SKM-1 treated with dmso at 0.1 percent for 144 hours (cell line): ENCODE results near the gene CRYM.
"Not testable (repeated sequence)": the region's sequence is repeated elsewhere in the genome, so short reads cannot be mapped to it uniquely, and the experiment has no call there.

Experiments used
- DNase-seq: peaks from one replicate; lab custom pipeline; 2025; ENCODE audit not compliant: unreplicated experiment; lab: John Stamatoyannopoulos, UW

Gene CRYM

GRCh38 chr16:21281698-21282389 is 3.8 kb upstream of the CRYM start:
- no peak for DNase-seq

GRCh38 chr16:21279501-21279900 is 1.4 kb upstream of the CRYM start:
- no peak for DNase-seq

GRCh38 chr16:21277045-21277926 is 804 bp downstream of the CRYM start:
- no peak for DNase-seq

DNA sequence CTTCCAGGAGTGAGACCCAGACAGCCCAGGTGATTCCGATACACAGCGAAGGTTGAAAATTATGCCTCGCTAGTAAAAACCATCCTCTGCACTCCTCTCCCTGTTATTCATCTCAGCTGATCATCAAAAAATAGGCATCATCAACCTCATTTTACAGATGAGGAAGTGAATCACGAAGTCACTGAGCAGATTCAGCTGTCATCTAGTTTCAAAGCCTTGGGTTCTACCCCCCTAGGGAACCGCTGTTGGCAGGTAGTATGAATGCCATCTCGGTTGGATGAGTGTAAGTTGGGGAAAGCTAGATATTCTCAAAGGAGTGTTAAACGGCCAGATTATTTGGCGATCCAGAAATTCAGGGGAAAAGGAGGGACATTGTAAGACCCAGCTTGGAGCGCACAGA is 2.0 kb downstream of the CRYM start:
- DNase-seq: no peak

- no peak for DNase-seq
These were observed 2.6 kb downstream of the CRYM start for GRCh38 chr16:21275529-21275928.

DNA sequence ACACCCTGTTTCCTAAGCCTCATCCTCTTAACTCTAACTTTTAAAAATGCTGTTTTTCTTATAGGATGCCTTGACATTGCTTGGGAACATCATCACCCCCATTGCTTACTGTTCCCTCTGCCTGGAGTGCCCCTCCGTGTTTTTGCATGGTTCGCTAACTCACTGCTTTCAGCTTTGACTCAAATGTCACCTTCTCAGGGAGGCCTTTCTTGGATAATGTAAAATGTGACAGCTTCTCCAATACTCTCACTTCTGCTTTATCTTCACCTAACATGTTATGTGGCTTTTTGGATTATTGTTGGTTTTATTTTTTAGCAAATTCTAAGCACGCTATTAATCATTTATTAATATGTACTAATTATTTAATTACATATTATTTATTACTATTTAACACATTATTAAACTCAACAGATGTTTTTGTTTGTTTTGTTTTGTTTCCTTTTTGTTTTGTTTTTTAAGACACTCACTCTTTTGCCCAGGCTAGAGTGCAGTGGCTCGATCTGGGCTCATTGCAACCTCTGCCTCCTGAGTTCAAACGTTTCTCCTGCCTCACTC is 3.8 kb downstream of the CRYM start:
- DNase-seq: no peak

DNA sequence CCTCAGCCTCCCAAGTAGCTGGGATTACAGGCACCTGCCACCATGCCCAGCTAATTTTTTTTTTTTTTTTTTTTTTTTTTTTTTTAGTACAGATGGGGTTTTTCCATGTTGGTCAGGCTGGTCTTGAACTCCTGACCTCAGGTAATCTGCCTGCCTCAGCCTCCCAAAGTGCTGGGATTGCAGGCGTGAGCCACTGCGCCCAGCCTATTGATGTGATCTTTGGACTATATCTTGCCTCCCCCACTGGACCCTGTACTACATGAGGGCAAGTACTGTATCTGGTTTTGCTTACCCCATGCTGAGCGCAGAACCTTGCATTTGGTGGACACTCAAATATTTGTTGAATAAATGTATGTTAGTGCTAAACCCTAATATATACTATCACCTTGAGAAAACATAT is 5.3 kb downstream of the CRYM start:
- not testable (repeated sequence) for DNase-seq

DNA sequence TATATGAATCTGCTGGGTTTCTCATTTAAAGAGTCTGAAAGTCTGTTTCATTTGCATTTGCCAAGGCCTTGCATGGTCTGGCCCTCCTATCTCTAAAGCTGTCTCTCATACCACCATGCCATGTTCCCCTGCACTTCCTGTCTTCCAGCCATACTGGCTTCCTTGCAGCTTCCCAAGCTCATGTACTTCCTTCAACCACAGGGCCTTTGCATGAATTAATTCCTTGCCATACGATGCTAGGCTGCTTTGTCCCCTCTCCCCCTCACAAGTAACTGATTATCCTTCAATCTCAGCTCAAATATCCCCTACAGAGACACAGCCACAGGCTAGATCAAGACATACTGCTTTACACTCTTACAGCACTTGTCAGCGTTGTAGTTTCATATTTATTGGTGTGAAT is 5.8 kb downstream of the CRYM start:
- no peak for DNase-seq

DNA sequence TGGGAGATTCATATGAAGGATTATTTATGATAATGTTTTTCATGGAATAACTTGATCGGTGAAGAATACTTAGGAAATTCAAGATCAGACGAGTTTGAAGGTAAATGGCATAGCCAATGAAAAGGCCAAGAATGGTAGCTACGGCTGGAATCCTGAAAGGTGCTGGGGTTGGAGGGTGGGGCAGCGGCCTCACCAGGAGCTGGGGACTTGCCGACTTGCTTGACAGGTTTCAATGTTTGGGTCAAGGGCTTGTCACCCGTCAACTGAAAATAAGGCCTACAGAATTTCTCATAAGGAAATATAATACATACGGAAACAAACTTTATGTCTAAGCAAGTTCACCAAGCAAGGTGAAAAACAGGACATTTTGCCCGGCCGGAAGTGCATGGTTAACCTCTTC is 9.9 kb downstream of the CRYM start:
- DNase-seq: no peak

DNA sequence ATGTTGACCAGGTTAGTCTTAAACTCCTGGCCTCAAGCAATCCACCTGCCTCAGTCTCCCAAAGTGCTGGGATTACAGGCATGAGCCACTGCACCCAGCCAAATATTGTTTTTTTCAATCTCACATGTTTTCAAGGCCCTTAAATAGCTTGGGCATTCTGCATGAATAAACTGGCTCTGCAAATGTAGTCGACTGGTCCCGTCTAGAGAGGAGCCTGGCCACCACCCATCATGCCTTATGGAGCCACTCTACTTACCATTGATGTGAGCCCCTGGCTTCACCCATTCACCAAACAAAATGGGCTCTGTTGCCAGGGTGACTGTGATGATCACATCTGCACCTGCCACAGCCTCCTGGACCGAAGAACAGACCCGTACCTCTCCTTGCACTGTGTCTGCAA is 10.8 kb downstream of the CRYM start:
- no peak for DNase-seq

- DNase-seq: no peak
These were observed 12.8 kb downstream of the CRYM start for GRCh38 chr16:21265104-21265837.

GRCh38 chr16:21264571-21265036 is 13.5 kb downstream of the CRYM start:
- DNase-seq: no peak

DNA sequence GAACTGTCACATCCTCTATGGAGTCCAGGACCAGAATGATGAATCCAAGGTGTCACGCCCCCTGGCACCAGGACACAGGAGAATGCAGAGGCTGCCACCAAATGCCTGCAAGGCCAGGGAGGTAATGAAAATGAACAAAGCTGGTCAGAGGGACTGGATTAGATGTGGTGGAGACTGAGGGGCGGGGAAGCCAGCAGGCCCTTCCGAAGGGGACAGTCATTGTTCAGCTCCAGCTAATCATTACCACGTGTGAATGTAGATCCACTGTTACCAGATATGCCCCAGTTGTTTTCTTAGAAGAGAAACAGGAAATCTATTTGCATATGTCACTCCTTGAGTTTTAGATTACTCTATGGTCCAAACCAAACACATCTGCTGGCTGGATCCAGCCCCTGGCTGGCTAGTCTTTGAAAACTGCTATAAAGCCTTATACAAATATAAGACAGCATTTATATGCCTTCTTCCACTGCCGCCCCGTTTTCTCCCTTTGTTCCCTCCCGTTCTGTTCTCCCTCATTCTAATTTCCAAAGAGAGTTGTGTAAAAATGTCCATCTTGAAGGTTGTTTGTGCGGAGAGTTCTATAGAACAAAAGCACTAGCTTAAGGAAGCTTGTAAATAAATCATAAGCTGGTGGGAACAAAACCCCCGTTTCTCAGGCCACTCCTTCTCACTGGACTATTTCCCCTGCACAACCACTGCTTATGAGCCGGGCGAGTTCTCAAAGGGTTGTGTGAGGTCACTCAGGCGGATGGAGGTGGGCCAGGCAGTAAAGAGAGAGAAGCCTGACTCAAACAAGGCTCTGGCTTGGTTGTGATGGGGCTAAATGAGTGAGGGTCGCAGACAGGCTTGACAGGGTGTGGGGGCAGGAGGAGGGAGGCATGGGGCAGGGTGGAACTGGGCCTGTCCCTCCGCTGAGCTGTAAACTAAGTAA is 14.2 kb downstream of the CRYM start:
- DNase-seq: no peak

- no peak for DNase-seq
These were observed 15.1 kb downstream of the CRYM start for GRCh38 chr16:21262779-21263639.

DNA sequence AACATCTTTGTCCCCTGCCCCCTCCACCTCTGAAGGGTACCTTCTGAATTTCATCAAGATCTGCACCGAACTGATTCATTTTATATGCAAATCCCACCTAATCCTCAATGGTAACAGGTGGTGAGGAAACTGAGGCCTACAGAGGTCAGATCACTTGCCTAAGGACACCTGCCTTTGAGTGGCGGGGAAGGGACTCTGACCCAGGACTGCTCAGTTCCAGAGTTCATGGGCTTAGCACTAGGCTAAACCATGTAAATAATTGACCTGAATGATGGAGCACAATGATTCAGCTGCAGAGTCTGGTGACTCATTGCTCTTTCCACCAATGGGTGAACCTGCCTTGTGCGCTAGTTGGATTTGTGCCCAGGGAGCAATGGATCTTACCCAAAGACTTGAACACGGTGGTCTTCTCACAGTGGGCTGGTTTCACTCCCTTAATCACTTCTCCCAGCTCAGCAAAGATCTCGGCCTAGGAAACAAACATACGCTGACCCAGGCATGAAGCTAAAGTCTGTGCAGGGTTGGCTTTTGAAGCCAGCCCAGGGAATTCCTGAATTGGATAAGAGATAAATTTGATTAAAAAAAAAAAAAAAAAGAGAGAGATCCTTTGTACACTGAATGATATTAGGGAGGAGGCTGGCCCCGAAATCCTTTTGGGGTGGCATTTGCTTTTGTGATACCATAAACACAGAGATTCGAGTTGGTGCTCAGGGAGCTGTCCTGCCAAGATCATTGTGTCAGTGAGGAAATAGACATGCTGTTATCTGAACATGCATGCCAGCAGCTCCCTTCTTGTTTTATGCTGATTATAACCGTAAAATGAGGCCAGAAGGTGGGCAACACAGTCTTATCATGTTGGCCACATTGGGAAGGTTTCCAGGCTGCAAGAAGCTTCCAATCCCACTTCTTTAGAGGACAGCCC is 17.0 kb downstream of the CRYM start:
- DNase-seq: no peak

DNA sequence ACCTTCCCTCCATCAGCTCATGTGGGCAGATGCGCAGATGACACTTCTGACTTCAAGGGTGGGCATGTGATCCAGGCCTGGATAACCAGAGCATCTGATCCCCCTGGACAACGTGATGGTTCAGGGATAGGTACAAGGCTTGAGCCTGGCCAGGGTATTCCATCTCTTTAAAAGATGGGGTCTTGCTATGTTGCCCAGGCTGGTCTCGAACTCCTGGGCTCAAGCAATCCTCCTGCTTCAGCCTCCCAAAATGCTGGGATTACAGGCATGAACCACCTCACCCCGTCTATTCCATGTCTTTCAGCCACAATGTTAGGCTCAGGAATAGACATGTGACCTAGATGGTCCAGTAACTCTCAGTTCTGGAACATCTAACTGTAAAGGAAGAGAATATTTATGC is 20.8 kb downstream of the CRYM start:
- no peak for DNase-seq

- DNase-seq: no peak
These were observed 21.5 kb downstream of the CRYM start for GRCh38 chr16:21256636-21257035.

DNA sequence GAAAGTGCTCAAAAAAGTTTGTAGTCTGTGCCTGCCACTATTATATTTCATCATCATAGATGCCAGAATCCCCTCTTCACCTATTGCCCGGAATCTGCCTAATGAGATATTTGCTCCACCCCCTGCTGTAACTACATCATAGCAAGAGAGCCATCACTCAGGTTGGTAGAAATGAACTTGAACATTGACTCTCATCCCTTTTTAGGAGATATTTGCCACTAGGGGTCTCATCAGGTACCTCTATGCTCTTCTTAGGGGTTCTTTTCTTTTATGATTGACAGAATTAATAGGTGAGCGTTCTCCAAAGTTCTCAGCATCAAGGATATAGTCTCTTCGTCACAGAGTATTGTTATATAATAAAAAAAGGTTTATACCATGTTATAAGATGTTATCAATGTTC is 24.6 kb downstream of the CRYM start:
- no peak for DNase-seq
